Tibial nerve (tissue), 4 donors: Measurements from ENCODE around the gene ARSD. TPM values are rescaled to one million over a fixed set of nuclear protein-coding genes. Genes with fewer than 3 reads are reported as not detected.

Experiments
- DNase-seq, 2 donors: peaks; one replicate each; pipeline ENCODE4 v3.0.0-alpha.2; 2019; ENCODE audit warnings: low spot score in 2 of 2
- H3K27ac ChIP-seq, 4 donors: fragments of 200-600 bp; sonication (generic) in 3 of 4; one replicate each; pipeline ENCODE4 v1.5.1; 2017 to 2019; ENCODE audit warnings: mild to moderate bottlenecking in 1 of 4
- H3K27me3 ChIP-seq, 2 donors: fragments of 200-600 bp; sonication (generic) in 1 of 2; one replicate each; pipeline versions ENCODE4 v1.5.1 to v1.6.0; 2017 to 2019
- H3K36me3 ChIP-seq, 3 donors: fragments of 200-600 bp; sonication (generic); one replicate each; pipeline ENCODE4 v1.5.1; 2018 to 2019
- H3K4me1 ChIP-seq, 4 donors: fragments of 200-600 bp; sonication (generic) in 3 of 4; one replicate each; pipeline ENCODE4 v1.5.1; 2017 to 2019
- H3K4me3 ChIP-seq, 4 donors: fragments of 200-600 bp; sonication (generic) in 3 of 4; one replicate each; pipeline ENCODE4 v1.5.1; 2017 to 2019; ENCODE audit warnings: mild to moderate bottlenecking in 1 of 4, moderate library complexity in 1 of 4
- H3K9me3 ChIP-seq, 4 donors: fragments of 200-600 bp; sonication (generic) in 3 of 4; one replicate each; pipeline ENCODE4 v1.5.1; 2017 to 2019
- EP300 ChIP-seq, 2 donors: sonication (generic); formaldehyde crosslinking; IDR thresholded peaks; one replicate each; pipeline ENCODE4 v1.6.1; 2017; ENCODE audit warnings: antibody characterized with exemption in 2 of 2, mild to moderate bottlenecking in 1 of 2
- POLR2A ChIP-seq, 2 donors: fragments of 450-650 bp; IDR thresholded peaks; one replicate each; pipeline ENCODE4 v1.6.1; 2017; ENCODE audit warnings: antibody characterized with exemption in 2 of 2, mild to moderate bottlenecking in 2 of 2, moderate library complexity in 2 of 2
- WGBS, 2 donors: methylation state at CpG; one replicate each; pipeline ENCODE4 v1.1.5; 2018; 5-methylcytosine and 5-hydroxymethylcytosine counted together
- total RNA-seq, 4 donors: library from RNA; depleted of rRNA; stranded (reverse); fragments of >200 nt; gene quantifications; one replicate each; pipeline ENCODE4 v1.1.0, GENCODE V29; 2016
- TF ChIP-seq, protein P1 (sequence below), 5 experiments: fragments of 200-600 bp in 3 of 5; fragments of 450-650 bp in 2 of 5; sonication (generic) in 3 of 5; IDR thresholded peaks; one replicate each; pipeline ENCODE4 v1.5.1; 2016 to 2019; ENCODE audit warnings: antibody characterized with exemption in 5 of 5, mild to moderate bottlenecking in 3 of 5, moderate library complexity in 2 of 5

The ARSD gene
- total RNA-seq, 4 donors from 2014 or later, result 17.1 to 28.6 (median 26.0) TPM

DNA sequence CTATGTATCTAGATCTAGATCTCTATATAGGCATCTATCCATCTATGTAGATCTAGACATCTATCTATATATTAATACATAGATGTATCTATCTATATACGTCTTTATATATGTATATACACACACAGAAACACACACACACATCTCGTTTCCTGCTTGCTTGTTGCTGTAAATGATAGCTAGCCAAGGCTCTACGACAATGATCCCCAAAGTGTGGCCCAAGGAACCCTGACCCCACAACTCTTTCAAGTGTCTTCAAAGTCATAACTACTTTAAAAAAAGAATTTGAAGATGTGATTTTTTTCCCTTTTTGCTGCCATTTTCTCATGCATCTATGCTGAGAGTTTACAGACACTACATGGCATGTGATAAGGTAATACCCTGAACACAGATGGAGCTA, 71.6 kb downstream of the ARSD start:
- TF ChIP-seq POLR2A (IDR thresholded peaks at IDR 0.05) (no peak), EP300 (IDR thresholded peaks at IDR 0.05) (no peak)
- TF ChIP-seq, protein P1, sequence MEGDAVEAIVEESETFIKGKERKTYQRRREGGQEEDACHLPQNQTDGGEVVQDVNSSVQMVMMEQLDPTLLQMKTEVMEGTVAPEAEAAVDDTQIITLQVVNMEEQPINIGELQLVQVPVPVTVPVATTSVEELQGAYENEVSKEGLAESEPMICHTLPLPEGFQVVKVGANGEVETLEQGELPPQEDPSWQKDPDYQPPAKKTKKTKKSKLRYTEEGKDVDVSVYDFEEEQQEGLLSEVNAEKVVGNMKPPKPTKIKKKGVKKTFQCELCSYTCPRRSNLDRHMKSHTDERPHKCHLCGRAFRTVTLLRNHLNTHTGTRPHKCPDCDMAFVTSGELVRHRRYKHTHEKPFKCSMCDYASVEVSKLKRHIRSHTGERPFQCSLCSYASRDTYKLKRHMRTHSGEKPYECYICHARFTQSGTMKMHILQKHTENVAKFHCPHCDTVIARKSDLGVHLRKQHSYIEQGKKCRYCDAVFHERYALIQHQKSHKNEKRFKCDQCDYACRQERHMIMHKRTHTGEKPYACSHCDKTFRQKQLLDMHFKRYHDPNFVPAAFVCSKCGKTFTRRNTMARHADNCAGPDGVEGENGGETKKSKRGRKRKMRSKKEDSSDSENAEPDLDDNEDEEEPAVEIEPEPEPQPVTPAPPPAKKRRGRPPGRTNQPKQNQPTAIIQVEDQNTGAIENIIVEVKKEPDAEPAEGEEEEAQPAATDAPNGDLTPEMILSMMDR (IDR thresholded peaks at IDR 0.05), result no peak

GRCh38 chrX:2855761-2856160, 73.4 kb downstream of the ARSD start:
- TF ChIP-seq, protein P1 (IDR thresholded peaks at IDR 0.05), result no peak
- TF ChIP-seq POLR2A (IDR thresholded peaks at IDR 0.05) (no peak), EP300 (IDR thresholded peaks at IDR 0.05) (no peak)
- 95 to 96% methylated on average over 2 of the region's 2 CpGs for WGBS, 2 donors

More for the DNA sequence above, 71.6 kb downstream of the ARSD start:
- Histone ChIP-seq H3K36me3 (no peaks in the 10 kb centered on the region), H3K9me3 (no peaks in the 10 kb centered on the region), H3K27me3 (no peaks in the 10 kb centered on the region), H3K4me1 (no peaks in the 10 kb centered on the region), H3K27ac (no peak overlapping the region), H3K4me3 (no peak overlapping the region)
- whole genome bisulfite sequencing, 2 donors, result 87 to 89% methylated on average over 3 of the region's 3 CpGs
- DNase-seq, result no peak

DNA sequence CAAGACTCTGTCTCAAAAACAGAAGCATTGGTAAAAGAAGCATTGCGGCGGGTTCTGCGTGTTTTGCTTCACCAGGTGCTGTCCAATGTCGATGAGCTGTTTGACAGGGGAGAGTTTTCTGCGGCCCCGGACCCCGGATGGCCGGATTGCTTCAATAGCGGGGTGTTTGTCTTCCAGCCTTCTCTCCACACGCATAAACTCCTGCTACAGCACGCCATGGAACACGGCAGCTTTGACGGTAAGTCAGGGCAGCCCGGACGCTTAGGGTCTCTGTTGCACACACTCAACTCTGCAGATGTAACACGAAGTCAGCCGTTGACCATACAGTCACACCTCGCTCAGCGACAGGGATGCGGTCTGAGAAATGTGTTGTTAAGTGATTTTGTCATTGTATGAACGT, 74.2 kb downstream of the ARSD start:
- H3K27ac ChIP-seq, result no peak overlapping the region
- no peak for DNase-seq
- no peaks in the 10 kb centered on the region for H3K27me3 ChIP-seq
- no peaks in the 10 kb centered on the region for H3K9me3 ChIP-seq
- no peak overlapping the region for H3K4me3 ChIP-seq
- no peaks in the 10 kb centered on the region for H3K4me1 ChIP-seq
- 95 to 99% methylated on average over 20 to 21 of the region's 21 CpGs for WGBS, 2 donors
- TF ChIP-seq, protein P1 (IDR thresholded peaks at IDR 0.05), result no peak
- no peak for TF ChIP-seq EP300 (IDR thresholded peaks at IDR 0.05)
- no peak for TF ChIP-seq POLR2A (IDR thresholded peaks at IDR 0.05)
- H3K36me3 ChIP-seq, result no peaks in the 10 kb centered on the region

More at GRCh38 chrX:2855761-2856160, 73.4 kb downstream of the ARSD start:
- H3K36me3 ChIP-seq, result no peaks in the 10 kb centered on the region
- H3K27ac ChIP-seq, result no peak overlapping the region
- H3K4me3 ChIP-seq, result no peak overlapping the region
- no peaks in the 10 kb centered on the region for H3K4me1 ChIP-seq
- DNase-seq, result no peak
- no peaks in the 10 kb centered on the region for H3K9me3 ChIP-seq
- no peaks in the 10 kb centered on the region for H3K27me3 ChIP-seq

Other genes with a start within 250 kb of the ARSD start
- gene CD99, start 238.0 kb downstream of the ARSD start, total RNA-seq, result 100 to 1,000 TPM; 249 to 611 (median 391) TPM
- gene XG, start 177.3 kb downstream of the ARSD start, total RNA-seq, result 1 to 10 TPM; 1.2 to 5.1 (median 3.1) TPM
- gene GYG2, start 100.4 kb downstream of the ARSD start, total RNA-seq, result 10 to 100 TPM in 3 of 4 donors, 1 to 10 TPM in 1; 4.1 to 50.4 (median 22.3) TPM
- not detected for gene ARSH, start 77.2 kb upstream of the ARSD start, total RNA-seq
- gene ARSF, start 112.1 kb upstream of the ARSD start, total RNA-seq, result not detected